Fibroblast of pulmonary artery (primary cell): Measurements from ENCODE around the gene SLC26A5.
"Not testable (repeated sequence)": the region's sequence is repeated elsewhere in the genome, so short reads cannot be mapped to it uniquely, and the experiment has no call there.

Source experiments
- DNase-seq: peaks from one replicate; pipeline ENCODE4 v3.0.0-alpha.2; 2010; ENCODE audit warnings: low read depth
- H3K4me3 ChIP-seq: replicated peaks from 2 replicates; pipeline ENCODE4 v1.5.1; 2011; ENCODE audit warnings: low read depth, mild to moderate bottlenecking, control low read depth, low read length, moderate library complexity
- CTCF ChIP-seq: IDR thresholded peaks from 2 replicates; pipeline ENCODE4 v1.5.1; 2011; ENCODE audit warnings: mild to moderate bottlenecking, control low read depth, low read length, inconsistent platforms; ENCODE audit errors: missing control alignments

SLC26A5 gene

GRCh38 chr7:103432712-103433111 is 13.3 kb downstream of the SLC26A5 start:
- no peak overlapping the region for H3K4me3 ChIP-seq
- TF ChIP-seq CTCF = no peak
- no peak for DNase-seq

- no peak for TF ChIP-seq CTCF
- no peak overlapping the region for H3K4me3 ChIP-seq
- no peak for DNase-seq
Measured at GRCh38 chr7:103425177-103425576, 20.8 kb downstream of the SLC26A5 start.

GRCh38 chr7:103423467-103424179 is 22.4 kb downstream of the SLC26A5 start:
- TF ChIP-seq CTCF = no peak
- no peak overlapping the region for H3K4me3 ChIP-seq
- DNase-seq = no peak

- H3K4me3 ChIP-seq = no peak overlapping the region
- DNase-seq = no peak
- TF ChIP-seq CTCF = no peak
Measured at GRCh38 chr7:103420857-103421384, 25.1 kb downstream of the SLC26A5 start.

- TF ChIP-seq CTCF = no peak
Measured at GRCh38 chr7:103418241-103418640, 27.8 kb downstream of the SLC26A5 start.

GRCh38 chr7:103413407-103413806 is 32.6 kb downstream of the SLC26A5 start:
- no peak for DNase-seq
- no peak for TF ChIP-seq CTCF
- H3K4me3 ChIP-seq = no peak overlapping the region

More at GRCh38 chr7:103418241-103418640, 27.8 kb downstream of the SLC26A5 start:
- no peak for DNase-seq
- H3K4me3 ChIP-seq = no peak overlapping the region

- no peak for TF ChIP-seq CTCF
- H3K4me3 ChIP-seq = no peak overlapping the region
Measured at GRCh38 chr7:103412151-103412550, 33.9 kb downstream of the SLC26A5 start.

GRCh38 chr7:103405789-103406613 is 40.0 kb downstream of the SLC26A5 start:
- DNase-seq, H3K4me3 ChIP-seq: not testable (repeated sequence)

More at GRCh38 chr7:103412151-103412550, 33.9 kb downstream of the SLC26A5 start:
- no peak for DNase-seq

- not testable (repeated sequence) for H3K4me3 ChIP-seq, DNase-seq
Measured at GRCh38 chr7:103399687-103400086, 46.3 kb downstream of the SLC26A5 start.
